Left lobe of liver (tissue), 2 donors: ENCODE measurements around the gene CNN1. TPM values are rescaled to one million over a fixed set of nuclear protein-coding genes. Genes with fewer than 3 reads are reported as not detected.

Experiments used
- ATAC-seq: fragments of 200-7000 bp; cut with Tn5 transposase; one replicate; pipeline ENCODE4 v1.9.1; 2020; ENCODE audit warnings: mild to moderate bottlenecking, moderate library complexity
- DNase-seq: peaks from one replicate; pipeline ENCODE4 v3.0.0-alpha.2; 2020; ENCODE audit warnings: low spot score
- total RNA-seq: library from RNA; stranded (reverse); gene quantifications from one replicate; pipeline ENCODE4 v1.2.1, GENCODE V29; 2021
- donor health status: DM: no; HTN: no; CAD: no; lungs with moderate emphysema.
- donor health status: DM: no; HTN: yes; CAD: no.

Gene CNN1
- 0.98 TPM for total RNA-seq

GRCh38 chr19:11538232-11539036, at the start of gene CNN1:
Gene CNN1, plus strand, starts transcription at chr19:11538851. Its CDS starts 77 bp downstream, at chr19:11538928.
- ATAC-seq = no peak
- DNase-seq = no peak

DNA sequence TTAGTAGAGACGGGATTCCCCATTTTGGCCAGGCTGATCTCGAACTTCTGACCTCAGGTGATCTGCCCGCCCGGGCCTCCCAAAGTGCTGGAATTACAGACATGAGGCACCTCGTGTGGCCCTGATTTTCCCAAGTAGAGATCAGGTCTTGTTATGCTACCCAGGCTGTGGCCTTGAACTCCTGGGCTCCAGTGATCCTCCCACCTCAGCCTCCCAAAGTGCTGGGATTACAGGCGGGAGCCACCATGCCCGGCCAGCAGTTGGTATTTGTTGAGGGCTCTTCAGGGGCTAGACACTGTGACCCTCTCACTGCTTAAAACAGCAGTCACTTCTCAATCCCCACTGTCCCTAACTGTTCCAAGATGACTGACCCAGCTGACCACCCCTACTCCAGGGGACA, 49.3 kb upstream of the CNN1 start:
- ATAC-seq (no peak), DNase-seq (no peak)

DNA sequence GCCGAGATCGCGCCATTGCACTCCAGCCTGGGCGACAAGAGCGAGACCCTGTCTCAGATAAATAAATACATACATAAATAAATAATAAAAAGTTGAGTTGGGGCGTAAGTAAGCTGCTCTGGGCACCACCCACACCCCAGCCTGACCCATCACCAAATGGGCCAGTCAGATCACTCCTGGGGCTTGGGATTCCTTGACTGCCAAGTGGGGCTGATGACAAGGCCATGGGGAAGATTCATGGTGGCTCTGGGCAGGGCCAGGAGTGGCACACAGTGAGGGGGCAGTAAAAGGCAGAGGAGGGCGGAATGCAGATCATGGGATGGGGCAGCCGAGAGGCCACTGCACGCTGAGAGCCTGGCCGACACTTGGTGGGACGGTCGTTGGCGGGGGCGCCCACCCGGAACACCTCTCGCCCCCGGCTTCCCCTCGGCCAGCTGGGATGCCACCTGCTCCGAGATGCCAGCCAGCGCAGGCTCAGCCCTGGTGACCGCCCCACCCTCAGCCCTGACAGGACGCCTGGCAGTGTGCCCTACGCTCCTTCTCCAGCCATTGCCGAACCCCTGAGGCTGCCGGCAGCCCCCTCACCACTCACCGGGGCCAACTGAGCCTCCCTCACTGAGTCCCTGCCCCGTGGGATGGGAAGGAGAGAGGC, 43.9 kb upstream of the CNN1 start:
- DNase-seq = no peak
- ATAC-seq = no peak

GRCh38 chr19:11495481-11495880, 43.2 kb upstream of the CNN1 start:
- peak; percentile 30 for ATAC-seq
- DNase-seq = no peak

DNA sequence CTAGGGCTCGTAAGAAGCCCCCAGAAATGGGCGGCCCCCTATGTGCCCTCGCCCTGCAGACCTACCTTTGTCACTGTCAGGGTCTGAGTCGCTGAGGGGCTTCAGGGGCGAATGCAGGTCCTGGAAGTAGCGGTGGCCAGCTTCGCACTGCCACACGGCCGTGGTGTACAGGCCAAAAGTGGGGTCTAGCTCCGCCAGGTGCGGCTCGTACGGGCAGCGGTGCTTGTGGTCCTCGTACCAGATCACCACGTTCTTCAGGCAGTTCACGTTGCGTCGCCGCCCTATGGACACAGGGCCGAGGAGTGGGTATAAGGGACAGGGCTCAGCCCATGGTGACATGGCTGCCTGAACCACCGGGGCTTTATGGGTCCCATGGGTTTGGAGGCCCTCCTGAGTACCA, 42.8 kb upstream of the CNN1 start:
- no peak for ATAC-seq
- DNase-seq = no peak

DNA sequence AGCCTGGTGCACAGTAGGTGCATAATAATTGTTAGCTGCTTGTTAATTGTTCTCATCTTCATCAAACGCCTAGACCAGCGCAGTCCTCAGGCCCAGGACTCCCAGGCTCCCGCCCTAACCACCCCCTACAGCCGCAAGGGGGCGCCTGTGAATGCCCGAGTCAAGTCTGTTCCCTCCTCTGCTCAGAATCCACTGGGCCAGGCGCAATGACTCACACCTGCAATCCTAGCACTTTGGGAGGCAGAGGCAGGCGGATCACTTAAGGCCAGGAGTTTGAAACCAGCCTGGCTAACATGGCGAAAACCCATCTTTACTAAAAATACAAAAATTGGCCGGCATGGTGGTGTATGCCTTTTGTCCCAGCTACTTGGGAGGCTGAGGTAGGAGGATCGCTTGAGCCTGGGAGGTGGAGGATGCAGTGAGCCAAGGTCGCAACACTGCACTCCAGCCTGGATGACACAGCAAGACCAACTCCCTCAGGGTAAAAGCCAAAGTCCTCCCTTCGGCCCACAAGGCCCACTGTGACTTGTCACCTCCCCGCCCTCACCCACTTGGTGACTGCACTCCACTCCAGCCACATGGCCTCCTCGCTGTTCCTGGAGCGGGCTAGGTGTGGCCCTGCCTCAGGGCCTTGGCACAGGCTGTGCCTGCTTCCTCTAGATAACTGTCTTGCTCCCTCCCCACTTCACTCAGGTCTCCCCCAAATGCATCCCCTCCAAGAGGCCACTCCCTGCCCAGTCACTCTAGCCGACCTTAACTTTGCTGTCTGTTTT, 42.1 kb upstream of the CNN1 start:
- ATAC-seq (peak; percentile 51), DNase-seq (no peak)

DNA sequence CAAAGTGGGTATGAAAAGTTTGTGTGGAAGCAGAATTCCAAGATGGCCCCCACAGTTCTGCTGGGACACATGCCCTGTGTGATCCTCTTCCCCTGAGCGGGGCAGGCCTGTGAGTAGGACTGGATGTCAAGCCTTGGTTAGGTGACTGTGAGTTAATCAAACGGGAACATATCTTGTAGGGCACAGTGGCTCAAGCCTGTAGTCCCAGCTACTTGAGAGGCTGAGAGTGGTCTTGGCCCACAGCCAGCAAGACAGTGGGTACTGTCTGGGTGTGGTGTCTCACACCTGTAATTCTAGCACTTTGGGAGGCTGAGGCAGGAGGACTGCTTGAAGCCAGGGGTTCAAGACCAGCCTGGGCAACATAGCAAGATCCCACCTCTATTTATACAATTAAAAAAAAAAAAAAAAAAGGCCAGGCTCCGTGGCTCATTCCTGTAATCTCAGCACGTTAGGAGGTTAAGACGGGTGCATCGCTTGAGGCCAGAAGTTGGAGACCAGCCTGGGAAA, 39.4 kb upstream of the CNN1 start:
- ATAC-seq (no peak), DNase-seq (no peak)

DNA sequence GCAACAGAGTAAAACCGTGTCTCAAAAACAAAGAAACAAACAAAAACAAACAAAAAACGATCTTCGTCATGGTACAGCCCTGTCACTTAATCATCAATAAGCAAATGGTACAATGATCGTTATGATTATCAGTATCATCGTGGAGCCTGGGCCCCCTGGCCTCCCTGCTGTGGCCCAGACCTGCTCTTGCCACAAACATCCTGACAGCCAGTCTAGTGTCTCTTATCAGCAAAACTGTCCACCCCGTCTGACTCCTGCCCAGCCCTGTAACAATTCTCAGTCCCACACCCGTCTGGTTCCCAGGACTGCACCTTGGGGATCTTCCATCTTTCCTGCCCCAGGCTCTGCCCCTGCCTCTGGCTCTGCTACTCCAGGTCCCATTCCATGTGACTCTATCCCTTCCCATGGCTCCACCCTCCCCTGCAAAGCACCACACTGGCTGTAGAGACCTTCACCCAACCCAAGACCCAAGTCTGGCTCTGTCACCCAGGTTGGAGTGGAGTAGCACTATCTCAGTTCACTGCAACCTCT, 38.7 kb upstream of the CNN1 start:
- DNase-seq = no peak
- ATAC-seq = no peak

- ATAC-seq = no peak
- DNase-seq = no peak
Measured at GRCh38 chr19:11504502-11505031, 34.1 kb upstream of the CNN1 start.

GRCh38 chr19:11505032-11505503, 33.6 kb upstream of the CNN1 start:
- DNase-seq = peak; percentile 98
- peak; percentile 92 for ATAC-seq

DNA sequence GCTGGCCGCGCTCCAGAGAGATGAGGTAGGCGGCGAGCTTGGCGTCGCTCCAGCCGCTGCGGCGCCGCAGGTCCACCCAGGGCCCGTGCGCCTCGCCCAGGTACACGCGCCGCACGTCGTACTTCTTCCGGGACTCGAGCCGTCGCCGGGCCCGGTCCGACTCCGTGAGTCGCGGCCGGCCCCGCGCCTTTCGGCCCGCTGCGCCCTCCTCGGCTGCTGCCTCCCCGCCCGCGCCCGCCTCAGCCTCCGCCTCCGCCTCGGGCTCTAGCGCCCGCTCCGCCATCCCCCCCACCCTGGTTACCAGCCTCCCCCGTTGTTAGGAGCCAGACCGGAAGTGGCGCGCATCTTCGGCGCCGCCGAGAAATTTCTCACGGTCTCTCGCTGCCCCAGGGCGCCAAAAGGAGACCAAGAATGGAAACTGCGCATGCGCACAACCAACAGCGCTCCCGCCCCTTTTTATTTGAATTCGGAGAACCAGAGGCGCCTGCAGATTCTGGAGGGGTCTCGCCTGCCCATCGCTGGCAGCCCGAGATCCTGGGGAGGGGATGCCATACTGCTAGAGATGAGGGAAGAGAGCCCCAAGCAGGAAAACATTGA, 33.0 kb upstream of the CNN1 start, which contains the start of gene ZNF653:
Gene ZNF653, minus strand, starts transcription at position 336 of the 597 bp plus-strand sequence. Its CDS starts 53 bp downstream, at position 283.
- ATAC-seq (peak; percentile 80), DNase-seq (peak; percentile 96)

DNA sequence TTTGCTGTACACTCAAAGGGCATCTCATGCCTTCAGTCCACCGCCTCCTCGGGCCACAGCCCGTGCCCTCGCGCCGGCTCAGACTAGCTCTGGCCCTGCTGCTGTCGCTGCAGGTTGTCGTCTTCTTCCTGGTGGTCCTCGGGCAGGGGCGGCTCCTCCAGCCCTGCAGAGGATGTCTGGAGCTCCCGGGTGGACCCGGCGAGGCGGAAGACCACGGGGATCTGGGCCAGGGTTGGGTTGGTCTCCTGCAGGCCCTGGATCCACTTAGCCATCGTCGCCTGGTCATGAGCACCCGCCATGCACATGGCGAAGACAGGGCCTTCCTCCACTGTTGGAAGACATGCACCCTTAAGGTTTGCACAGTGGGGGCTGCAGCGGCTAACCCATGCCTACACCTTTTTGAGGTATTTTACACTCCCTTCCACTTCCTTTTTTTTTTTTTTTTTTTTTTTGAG, 32.5 kb upstream of the CNN1 start:
- peak; percentile 53 for ATAC-seq
- DNase-seq = no peak

- ATAC-seq (no peak), DNase-seq (no peak)
Measured at GRCh38 chr19:11506967-11507366, 31.7 kb upstream of the CNN1 start.

- no peak for DNase-seq
- no peak for ATAC-seq
Measured at GRCh38 chr19:11507370-11508078, 31.1 kb upstream of the CNN1 start.

DNA sequence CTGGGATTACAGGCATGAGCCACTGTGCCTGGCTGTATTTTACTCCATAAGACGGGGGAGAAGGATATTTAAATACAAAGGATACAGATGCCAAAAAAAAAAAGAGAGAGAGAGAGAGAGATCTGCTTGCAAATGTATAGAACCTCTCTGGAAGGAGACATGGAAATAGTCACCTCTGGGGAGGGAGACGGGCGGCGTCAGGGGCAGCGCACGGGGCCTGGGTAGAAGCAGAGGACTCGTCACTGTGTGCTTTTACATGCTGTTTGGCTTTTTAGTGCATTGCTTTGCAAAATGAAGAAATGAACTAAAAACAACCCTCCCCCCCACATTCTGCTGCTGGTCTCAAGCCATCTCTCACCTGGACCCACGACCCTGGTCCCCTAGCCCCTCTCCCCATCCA, 28.2 kb upstream of the CNN1 start:
- ATAC-seq (no peak), DNase-seq (no peak)

DNA sequence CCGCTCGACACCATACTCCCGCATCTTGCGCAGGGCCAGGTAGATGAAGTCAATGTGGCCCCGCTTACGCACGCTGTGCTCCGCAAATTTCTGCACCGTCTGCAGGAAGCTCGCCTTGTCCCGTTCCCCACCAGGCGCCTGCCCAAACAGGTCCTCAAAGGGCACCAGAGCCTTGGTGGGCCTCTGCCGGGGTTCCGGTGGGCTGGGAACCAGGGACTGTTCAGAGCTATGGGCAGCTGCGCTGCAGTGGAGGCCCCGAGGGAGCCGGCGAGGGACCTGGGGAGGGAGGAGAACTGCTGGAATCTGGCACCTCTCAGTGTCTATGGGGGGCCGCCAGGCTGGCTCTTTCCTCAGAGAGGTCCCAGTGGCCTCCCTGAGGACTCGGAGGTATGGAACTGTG, 24.7 kb upstream of the CNN1 start:
- ATAC-seq (no peak), DNase-seq (no peak)

- ATAC-seq (no peak), DNase-seq (no peak)
Measured at GRCh38 chr19:11519138-11519537, 19.5 kb upstream of the CNN1 start.

DNA sequence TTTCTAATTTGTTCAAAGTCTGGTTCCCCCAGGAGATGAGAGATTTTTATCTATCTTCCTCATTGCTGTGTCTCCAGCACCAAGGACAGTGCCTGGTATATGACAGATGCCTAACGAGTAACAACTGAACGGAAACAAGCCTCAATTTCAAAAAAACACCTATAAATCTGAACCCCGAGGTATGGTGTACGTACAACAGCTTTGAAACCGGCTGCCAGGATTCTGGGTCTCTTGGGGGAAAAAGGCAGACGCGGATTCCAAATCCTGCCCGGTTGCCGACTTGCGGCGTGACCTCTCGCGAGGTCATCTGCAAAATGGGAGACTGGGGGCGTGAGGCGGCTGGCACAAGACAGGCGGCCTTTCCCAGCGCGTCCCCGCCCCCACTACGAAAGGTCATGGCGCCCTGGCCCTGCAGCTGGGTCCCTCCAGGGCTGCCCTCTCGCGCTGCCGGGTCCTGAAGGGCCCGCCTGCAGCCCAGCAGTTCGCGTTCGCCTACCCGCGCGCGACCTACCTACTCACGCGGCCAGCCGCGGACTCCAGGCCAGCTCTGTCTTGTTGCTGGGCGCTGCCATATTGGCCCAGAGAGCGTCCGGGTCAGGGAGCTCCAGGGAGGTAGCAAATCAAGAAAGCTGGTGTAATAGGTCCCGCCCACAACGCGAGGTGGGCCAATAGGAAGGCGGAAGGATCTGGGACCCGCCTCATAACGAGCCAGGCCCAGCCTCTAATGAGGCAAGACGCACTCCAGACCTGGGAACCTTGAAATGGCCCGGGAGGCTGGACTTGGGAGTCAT, 9.9 kb upstream of the CNN1 start, which contains the start of gene ECSIT:
Gene ECSIT, minus strand, starts transcription at position 584 of the 791 bp plus-strand sequence. CDS start 9,964 bp downstream, outside the sequence.
- ATAC-seq (peak; percentile 98), DNase-seq (peak; percentile 98)

DNA sequence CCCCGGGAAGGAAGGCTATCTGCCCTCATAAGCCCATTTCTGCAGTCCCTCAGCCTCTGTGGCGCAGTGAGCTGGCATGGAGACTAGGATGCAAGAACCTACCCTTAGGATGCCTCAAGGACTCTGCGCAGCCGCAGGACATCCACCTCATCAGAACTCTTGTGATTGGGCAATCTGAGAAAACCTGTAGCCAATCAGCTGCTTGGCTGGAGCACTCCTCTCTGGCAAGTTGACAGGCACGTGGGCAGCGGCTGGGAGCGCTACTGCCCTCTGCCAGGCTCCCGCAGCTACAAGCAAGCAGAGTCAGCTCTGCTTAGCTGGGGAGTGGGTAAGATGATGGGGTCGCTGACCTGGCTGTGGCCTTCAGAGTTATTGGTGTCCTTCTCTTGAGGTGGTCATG, 8.2 kb upstream of the CNN1 start:
- DNase-seq = peak; percentile 85
- peak; percentile 60 for ATAC-seq
